ENCODE data around the gene CACNA1C.
"Not testable (repeated sequence)": the region's sequence is repeated elsewhere in the genome, so short reads cannot be mapped to it uniquely, and the experiment has no call there.

The CACNA1C gene

GRCh38 chr12:2076728-2077127 is 23.9 kb downstream of the CACNA1C start:
- DNase-seq = no peak

DNA sequence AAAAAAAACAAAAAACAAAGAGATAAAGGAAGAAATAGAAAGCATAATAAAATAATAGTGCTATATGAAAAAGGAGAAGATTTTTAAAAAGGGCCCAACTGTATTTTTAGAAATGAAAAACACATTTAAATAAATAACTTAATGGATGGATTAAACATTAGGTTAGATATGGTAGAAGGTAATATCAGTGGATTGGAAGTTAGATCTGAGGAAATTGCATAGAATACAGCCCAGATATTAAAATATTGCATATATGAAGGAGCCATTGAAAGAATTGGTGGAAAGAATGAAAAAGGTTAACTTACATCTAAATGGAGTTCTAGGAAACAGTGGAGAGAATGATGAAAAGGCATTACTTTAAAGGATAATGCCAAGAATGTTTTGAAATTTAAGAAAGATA is 27.8 kb downstream of the CACNA1C start:
- DNase-seq = no peak

- no peak for DNase-seq
Observed at GRCh38 chr12:2082321-2082720, 29.5 kb downstream of the CACNA1C start.

GRCh38 chr12:2083008-2083407 is 30.2 kb downstream of the CACNA1C start:
- no peak for DNase-seq

GRCh38 chr12:2083561-2083960 is 30.8 kb downstream of the CACNA1C start:
- no peak for DNase-seq

- no peak for DNase-seq
Observed at GRCh38 chr12:2084553-2085296, 31.9 kb downstream of the CACNA1C start.

DNA sequence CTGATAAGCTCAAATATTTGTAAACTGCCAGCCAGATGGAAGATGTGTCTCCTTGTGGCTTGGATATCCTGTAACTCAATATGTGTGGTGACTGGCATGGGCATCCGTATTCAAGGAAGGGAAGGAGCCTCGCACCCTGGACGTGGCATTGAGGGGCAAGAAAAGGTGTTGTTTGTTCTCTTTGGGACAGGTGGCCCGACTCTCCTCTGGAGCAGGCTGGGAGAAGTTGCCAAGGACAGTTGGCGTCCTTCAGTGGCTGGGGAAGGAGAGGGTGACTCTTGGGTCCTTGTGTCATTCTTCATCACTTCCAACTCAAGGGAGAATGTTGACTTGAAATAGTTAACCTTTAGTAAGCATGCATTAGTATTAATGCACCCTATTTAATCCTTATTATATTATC is 39.6 kb downstream of the CACNA1C start:
- DNase-seq = no peak

GRCh38 chr12:2092890-2093289 is 40.1 kb downstream of the CACNA1C start:
- DNase-seq = no peak

DNA sequence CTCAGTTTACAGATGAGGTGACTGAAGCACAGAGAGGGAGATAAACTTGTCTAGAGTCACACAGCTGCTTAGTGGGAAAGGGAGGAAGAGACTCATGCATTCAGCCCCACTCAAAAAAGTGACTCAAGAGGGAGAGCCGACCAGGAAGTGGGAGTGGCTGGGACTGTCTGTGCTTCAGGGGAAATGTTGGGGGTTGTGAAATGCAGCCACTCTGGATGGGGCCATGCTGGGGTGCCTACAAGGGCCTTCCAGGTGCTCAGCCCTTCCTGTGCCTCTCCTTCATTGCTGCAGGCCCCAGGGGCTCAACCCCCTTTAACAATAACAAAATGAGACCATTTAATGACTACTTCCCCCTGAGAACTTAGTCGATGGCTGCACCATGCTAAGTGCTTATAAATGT is 41.8 kb downstream of the CACNA1C start:
- peak; percentile 29 to 44 for DNase-seq

- DNase-seq = no peak
Observed at GRCh38 chr12:2095878-2096277, 43.1 kb downstream of the CACNA1C start.

- no peak for DNase-seq
Observed at GRCh38 chr12:2097617-2098016, 44.8 kb downstream of the CACNA1C start.

GRCh38 chr12:2098852-2099251 is 46.1 kb downstream of the CACNA1C start:
- no peak for DNase-seq

DNA sequence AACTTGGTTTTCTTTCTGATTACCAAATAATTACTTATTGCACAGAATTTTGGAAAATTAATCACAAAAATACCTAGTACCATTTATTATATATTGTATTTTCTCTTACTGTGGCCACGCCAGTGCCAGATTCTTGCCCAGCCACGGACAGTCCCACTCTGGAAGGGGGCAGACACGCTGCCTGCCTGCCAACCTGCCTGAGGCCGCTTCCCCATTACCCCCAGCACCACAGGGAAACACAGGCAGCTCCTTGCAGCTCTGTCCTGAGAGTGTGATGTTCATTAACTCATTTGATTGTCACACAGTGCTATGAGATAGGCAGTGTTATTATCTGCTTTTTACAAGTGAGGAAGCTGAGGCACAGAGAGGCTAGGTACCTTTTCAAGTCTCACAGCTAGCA is 46.8 kb downstream of the CACNA1C start:
- no peak for DNase-seq

DNA sequence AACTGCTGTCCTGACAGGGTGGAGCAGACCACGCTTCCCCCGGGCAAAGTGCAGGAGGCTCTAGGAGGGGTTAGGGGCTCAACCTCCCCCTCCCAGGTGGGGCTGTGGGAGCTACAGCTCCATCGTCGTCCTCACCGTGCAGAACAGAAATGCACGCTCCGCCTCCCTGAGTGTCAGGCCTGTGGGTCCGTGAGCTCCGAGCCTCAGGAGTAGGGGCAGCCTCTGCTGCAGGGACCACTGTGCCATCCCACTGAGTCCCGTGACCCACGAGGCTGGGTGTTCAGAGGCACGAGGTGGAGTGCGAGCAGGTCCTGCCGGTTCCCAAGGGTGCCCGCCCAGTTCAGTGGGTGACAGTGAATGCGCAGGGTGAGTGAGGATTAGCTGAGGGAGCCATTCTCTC is 48.6 kb downstream of the CACNA1C start:
- no peak for DNase-seq

DNA sequence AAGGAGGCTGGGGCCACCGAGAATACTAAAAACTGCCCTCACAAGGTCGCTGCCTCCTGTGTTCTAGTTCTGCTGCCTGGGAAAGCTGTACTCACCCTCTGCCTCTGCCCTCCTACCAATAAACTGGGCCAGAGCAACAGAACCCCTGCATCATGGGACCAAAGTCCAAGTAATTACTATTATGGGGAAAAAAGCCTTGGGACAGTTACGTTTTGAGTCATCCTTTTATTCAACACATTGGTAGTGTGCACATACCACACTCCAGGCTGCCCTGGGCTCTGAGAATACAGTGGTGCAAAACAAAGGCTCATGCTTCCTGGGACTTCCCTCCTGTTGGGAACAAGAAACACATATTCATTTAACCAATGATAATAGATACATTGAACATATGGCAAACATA is 49.0 kb downstream of the CACNA1C start:
- DNase-seq = no peak

DNA sequence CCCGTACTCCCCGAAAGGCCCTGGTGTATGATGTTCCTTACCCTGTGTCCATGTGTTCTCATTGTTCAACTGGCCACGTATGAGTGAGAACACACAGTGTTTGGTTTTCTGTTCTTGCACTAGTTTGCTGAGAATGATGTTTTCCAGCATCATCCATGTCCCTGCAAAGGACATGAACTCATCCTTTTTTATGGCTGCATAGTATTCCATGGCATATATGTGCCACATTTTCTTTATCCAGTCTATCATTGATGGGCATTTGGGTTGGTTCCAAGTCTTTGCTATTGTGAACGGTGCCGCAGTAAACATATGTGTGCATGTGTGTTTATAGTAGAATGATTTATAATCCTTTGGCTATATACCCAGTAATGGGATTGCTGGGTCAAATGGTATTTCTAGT is 49.9 kb downstream of the CACNA1C start:
- DNase-seq = not testable (repeated sequence)

DNA sequence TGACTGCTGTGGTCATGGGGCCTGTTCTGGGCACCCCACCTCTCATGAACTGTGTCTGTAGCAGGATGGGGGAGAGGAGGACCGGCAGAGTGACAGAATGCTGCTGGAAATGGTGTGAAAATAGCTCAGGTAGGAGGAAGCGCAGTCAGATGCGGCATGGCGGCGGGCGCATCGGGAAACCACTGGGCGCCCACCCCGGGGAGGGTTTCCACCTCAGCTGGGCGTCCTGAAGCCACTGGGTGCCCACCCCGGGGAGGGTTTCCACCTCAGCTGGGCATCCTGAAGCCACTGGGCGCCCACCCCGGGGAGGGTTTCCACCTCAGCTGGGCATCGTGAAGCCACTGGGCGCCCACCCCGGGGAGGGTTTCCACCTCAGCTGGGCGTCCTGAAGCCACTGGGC is 52.6 kb downstream of the CACNA1C start:
- not testable (repeated sequence) for DNase-seq

DNA sequence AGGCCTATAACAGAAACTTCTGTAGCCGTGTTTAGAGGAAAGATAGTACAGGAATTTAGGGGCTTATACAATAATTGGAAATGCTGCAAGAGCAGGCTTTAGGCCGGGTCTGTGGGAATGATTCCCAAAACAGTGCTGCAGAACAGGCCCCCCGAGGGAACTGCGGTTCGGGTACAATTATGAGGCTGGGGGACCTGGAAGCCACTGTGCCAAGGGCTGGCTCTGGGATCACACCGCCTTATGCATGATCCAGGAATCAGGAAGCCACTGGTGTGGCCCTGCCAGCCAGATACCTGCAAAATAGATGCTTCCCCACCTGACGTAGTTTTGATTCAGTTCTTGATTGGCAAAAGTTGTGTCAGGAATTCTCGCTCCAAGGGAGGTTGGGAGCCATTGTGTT is 55.4 kb downstream of the CACNA1C start:
- no peak for DNase-seq

- DNase-seq = no peak
Observed at GRCh38 chr12:2108975-2109671, 56.3 kb downstream of the CACNA1C start.

DNA sequence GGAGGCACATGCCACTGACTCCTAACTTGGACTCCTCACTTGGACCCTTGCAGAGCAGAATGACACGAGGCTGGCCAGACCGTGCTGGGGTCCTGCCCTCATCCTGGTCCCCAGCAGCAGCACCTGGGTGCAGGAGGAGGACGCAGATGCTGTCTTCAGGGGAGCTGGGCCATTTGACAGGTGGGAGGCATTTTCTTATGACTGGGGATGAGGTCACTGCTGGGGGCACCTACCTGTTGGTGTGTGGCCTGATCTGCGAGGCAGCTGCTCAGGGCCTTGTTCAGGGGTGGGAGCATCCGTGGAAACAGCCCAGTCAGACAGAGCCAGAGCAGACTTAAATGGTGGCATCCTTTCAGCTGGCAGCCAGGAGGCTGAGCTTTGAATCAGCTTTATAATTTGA is 57.3 kb downstream of the CACNA1C start:
- no peak for DNase-seq

DNA sequence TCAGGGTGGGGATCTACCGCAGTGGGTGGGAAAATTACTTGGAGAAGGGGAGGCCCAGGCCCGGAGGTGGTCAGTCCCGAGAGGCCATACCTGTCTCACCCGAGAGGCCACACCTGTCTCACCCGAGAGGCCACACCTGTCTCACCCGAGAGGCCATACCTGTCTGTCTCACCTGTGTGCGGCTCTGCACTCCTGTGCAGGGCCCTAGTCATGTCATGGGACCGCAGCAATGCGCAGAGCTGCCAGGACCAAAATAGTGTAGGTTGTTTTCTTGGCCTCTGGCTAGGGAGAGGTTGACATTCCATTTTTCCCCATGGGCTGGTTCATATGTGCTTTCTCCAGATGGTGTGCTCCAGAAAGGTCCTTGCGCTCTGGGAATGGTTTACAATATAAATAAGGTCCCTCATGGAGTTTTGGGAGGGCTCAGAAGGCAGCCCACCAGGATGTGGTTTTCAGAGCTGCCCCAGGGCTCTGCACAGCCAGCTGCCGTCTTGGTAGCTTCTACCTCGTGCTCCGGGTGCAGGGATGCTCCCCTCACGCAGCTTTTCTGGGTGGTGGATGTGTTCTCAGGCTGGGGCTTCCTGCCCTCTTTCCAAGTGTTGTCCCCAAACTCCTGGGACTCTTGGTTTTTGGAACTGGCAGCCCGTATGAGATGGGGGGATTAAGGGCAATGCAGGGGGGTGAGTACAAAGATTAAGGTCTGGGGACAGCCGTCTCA is 58.2 kb downstream of the CACNA1C start:
- no peak for DNase-seq

- no peak for DNase-seq
Observed at GRCh38 chr12:2111826-2112225, 59.0 kb downstream of the CACNA1C start.

- DNase-seq = no peak
Observed at GRCh38 chr12:2112401-2112800, 59.6 kb downstream of the CACNA1C start.

Data from inflammatory macrophage treated with lipopolysaccharide for 1 hour (primary cell).